SIG-M5 treated with dmso at 0.1 percent for 504 hours (cell line): Measurements from ENCODE around the gene CEP170.
"Not testable (repeated sequence)": the region's sequence is repeated elsewhere in the genome, so short reads cannot be mapped to it uniquely, and the experiment has no call there.

ENCODE experiments used
- DNase-seq: peaks from one replicate; lab custom pipeline; 2025; ENCODE audit not compliant: unreplicated experiment; lab: John Stamatoyannopoulos, UW

The CEP170 gene

GRCh38 chr1:243236604-243237252, 18.4 kb downstream of the CEP170 start:
- no peak for DNase-seq

- DNase-seq: no peak
These were observed 20.0 kb downstream of the CEP170 start for GRCh38 chr1:243234978-243235647.

- DNase-seq: no peak
These were observed 21.2 kb downstream of the CEP170 start for GRCh38 chr1:243233908-243234307.

GRCh38 chr1:243230914-243231313, 24.2 kb downstream of the CEP170 start:
- DNase-seq: peak; percentile 42

GRCh38 chr1:243229526-243229925, 25.6 kb downstream of the CEP170 start:
- no peak for DNase-seq

GRCh38 chr1:243227622-243228021, 27.5 kb downstream of the CEP170 start:
- no peak for DNase-seq

GRCh38 chr1:243218059-243218458, 37.0 kb downstream of the CEP170 start:
- no peak for DNase-seq

GRCh38 chr1:243217349-243217748, 37.7 kb downstream of the CEP170 start:
- DNase-seq: no peak

GRCh38 chr1:243216741-243217140, 38.3 kb downstream of the CEP170 start:
- DNase-seq: no peak

GRCh38 chr1:243215276-243215875, 39.7 kb downstream of the CEP170 start:
- not testable (repeated sequence) for DNase-seq

GRCh38 chr1:243213045-243213787, 41.9 kb downstream of the CEP170 start:
- peak; percentile 20 for DNase-seq

- not testable (repeated sequence) for DNase-seq
These were observed 43.1 kb downstream of the CEP170 start for GRCh38 chr1:243211984-243212383.

- not testable (repeated sequence) for DNase-seq
These were observed 50.0 kb downstream of the CEP170 start for GRCh38 chr1:243205026-243205501.

- DNase-seq: not testable (repeated sequence)
These were observed 50.7 kb downstream of the CEP170 start for GRCh38 chr1:243204336-243204735.

GRCh38 chr1:243203196-243203595, 51.9 kb downstream of the CEP170 start:
- DNase-seq: not testable (repeated sequence)

- not testable (repeated sequence) for DNase-seq
These were observed 53.8 kb downstream of the CEP170 start for GRCh38 chr1:243201316-243201715.

GRCh38 chr1:243197524-243197923, 57.6 kb downstream of the CEP170 start:
- DNase-seq: not testable (repeated sequence)

- DNase-seq: not testable (repeated sequence)
These were observed 61.8 kb downstream of the CEP170 start for GRCh38 chr1:243193330-243193729.

- not testable (repeated sequence) for DNase-seq
These were observed 68.7 kb downstream of the CEP170 start for GRCh38 chr1:243186201-243186995.

- DNase-seq: not testable (repeated sequence)
These were observed 70.3 kb downstream of the CEP170 start for GRCh38 chr1:243184787-243185186.
